ENCODE results near the gene SSMEM1.
"Not testable (repeated sequence)": the region's sequence is repeated elsewhere in the genome, so short reads cannot be mapped to it uniquely, and the experiment has no call there.

Gene SSMEM1

DNA sequence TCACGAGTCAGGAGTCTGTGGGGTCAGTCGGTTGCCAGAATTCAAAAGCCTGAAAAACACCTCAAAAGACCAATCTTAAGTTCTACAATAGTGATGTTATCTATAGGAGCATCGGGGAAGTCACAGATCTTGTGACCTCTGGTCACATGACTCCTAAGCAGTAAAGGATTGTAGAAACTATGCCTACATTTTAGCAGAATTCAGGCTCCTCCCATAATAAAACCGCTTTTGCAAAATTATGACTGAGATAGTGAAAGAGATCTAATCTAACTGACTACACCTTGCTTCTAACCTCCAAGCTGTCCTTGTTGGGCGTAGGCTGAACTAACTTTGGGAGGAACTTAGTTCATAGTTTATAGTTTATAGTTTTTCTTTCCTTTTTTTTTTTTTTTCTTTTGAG, 16.6 kb downstream of the SSMEM1 start:
- TF ChIP-seq, protein P1, sequence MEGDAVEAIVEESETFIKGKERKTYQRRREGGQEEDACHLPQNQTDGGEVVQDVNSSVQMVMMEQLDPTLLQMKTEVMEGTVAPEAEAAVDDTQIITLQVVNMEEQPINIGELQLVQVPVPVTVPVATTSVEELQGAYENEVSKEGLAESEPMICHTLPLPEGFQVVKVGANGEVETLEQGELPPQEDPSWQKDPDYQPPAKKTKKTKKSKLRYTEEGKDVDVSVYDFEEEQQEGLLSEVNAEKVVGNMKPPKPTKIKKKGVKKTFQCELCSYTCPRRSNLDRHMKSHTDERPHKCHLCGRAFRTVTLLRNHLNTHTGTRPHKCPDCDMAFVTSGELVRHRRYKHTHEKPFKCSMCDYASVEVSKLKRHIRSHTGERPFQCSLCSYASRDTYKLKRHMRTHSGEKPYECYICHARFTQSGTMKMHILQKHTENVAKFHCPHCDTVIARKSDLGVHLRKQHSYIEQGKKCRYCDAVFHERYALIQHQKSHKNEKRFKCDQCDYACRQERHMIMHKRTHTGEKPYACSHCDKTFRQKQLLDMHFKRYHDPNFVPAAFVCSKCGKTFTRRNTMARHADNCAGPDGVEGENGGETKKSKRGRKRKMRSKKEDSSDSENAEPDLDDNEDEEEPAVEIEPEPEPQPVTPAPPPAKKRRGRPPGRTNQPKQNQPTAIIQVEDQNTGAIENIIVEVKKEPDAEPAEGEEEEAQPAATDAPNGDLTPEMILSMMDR (IDR thresholded peaks at IDR 0.05; ENCODE audit: extremely low read depth, missing control alignments): no peak
- no peak for DNase-seq (ENCODE audit: low spot score)

DNA sequence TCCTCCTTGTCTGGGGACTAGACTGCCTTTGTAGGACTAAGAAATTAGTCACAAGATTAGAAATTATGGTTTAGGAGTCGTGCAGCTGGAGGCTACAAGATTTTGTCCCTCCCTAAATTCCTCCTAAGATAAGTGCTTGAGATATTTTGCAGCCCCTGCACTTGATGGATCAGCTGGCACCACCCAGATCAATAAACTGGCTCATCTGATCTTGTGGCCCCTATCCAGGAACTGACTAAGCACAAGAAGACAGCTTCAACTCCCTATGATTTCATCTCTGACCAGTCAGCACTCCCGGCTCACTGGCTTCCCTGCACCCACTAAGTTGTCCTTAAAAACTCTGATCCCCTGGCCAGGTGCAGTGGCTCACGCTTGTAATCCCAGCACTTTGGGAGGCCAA, 17.3 kb downstream of the SSMEM1 start:
- not testable (repeated sequence) for DNase-seq (ENCODE audit: low spot score)

DNA sequence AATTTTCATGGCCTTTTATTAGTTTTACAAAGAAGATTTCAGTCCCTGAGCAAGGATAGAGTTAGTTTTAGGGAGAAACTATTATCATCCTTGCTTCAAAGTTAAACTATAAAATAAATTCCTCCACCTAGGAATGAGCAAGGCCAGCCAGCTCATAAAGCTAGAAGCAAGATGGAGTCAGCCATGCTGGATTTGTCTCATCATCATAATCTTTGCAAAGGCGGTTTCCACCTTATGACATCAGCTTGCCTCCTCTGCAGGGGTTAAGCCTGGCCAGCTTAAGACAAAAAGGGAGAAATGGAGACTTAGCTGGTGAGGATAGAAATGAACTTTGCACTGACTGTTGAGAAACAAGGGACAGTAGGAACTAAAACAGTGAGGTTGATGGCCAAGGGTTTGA, 18.7 kb downstream of the SSMEM1 start:
- DNase-seq (ENCODE audit: low spot score): no peak
- TF ChIP-seq, protein P1 (IDR thresholded peaks at IDR 0.05; ENCODE audit: extremely low read depth, missing control alignments): no peak

DNA sequence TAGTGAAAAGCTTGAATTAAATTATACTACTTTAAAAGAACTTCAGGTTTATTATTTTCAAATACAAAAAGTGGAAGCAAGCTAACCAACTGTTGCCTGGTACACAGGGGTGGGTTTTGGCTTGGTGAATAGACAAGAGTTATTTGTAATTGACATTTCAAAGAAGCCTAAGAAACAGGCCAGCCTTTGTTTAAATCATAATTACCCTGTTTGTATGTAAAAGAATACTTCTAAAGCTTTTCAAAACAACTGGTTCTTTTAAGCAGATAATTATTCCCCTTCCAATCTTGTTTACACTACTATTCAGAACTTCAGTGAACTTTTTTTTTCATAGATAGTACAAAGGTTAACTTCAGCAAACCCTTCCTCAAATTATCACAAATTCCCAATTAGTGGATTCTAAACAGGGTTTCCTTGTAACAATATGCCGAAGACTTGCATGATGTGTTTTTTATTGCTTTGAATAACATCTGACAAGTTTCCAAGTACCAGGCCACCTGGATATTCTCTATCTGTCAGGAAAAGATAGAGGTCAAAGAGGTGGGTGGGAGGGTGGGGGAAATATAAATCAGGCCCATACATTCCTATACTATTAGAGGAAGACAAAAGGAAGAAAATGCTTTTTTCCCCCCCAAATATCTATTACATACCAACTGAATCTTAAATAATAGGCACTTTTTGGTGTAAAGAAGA, 20.4 kb downstream of the SSMEM1 start:
- TF ChIP-seq, protein P1 (IDR thresholded peaks at IDR 0.05; ENCODE audit: extremely low read depth, missing control alignments): no peak
- no peak for DNase-seq (ENCODE audit: low spot score)

DNA sequence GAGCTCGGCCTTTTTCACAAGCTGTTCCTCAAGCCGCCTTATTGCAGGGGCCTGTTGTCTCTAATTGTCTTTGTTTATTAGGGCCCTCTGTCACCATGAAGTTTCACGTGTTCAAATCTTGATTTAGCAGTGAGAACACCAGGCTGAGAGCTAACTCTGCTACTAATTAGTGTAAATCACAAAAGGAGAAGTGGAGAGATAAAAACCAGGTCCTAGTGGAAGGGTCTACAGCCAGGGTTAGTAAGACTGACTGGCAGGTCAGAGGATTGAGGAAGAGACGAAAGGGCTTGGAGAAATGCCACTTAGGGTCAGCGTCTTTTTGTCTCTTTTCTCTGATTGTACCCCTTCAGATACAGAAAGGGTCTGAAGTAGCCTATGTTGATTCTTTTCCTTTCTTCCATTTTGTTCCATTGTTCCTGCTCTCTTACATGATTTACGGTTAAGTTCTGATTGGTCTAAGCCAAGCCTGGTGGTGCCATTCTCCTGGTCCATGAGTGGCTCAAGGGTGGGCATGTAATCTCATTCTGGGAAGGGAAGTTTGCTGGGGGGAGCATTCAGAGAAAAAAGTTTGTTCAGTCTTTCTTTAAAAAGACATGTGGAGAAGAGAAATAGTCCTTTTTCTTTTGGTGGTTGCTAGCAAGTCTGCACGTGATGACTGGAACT, 21.3 kb downstream of the SSMEM1 start:
- no peak for DNase-seq (ENCODE audit: low spot score)
- TF ChIP-seq, protein P1 (IDR thresholded peaks at IDR 0.05; ENCODE audit: extremely low read depth, missing control alignments): no peak

DNA sequence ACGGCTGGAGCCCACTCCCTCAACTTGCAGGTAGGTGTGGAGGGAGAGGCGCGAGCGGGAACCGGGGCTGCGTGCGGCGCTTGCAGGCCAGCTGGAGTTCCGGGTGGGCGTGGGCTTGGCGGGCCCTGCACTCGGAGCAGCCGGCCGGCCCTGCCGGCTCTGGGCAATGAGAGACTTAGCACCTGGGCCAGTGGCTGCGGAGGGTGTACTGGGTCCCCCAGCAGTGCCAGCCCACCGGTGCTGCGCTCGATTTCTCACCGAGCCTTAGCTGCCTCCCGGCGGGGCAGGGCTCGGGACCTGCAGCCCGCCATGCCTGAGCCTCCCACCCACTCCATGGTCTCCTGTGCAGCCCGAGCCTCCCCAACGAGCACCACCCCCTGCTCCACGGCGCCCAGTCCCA, 22.3 kb downstream of the SSMEM1 start:
- not testable (repeated sequence) for DNase-seq (ENCODE audit: low spot score)

DNA sequence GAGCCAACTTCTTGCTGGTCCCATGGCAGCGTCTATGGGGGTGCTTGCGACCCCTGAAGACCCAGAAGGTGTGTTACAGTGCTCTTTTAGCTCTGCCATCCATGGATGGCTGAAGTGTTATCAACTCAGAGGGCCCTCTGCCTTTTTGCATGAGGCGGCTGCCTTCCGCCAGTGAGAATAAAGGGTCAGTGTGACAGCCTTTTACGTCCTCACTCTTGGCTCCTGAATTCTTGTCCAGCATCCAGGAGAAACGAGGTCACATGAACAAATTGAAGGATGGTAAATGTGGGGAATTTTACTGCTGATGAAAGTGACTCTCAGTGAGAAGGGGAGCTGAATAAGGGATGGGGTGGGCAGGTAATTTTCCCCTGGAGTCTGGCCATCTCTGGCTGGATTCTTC, 24.1 kb downstream of the SSMEM1 start:
- DNase-seq (ENCODE audit: low spot score): no peak
- TF ChIP-seq, protein P1 (IDR thresholded peaks at IDR 0.05; ENCODE audit: extremely low read depth, missing control alignments): no peak

DNA sequence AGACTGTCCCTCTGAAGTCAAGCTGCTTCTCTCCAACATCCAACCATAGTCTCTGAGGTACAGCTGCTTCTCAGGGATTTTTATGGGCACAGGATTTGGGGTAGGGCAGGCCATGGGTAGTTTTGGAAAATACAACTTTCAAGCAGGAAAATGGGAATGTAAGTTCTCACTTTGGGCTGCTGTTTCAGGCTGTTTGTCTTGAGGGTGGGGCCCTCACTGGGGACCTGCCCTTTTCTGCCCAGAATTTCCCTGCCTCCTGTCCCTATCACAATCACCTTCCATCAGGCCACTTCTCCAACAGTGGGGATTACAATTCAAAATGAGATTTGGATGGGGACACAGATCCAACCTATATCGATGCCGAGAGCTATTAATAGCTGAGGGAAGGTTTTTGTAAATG, 24.5 kb downstream of the SSMEM1 start:
- TF ChIP-seq, protein P1 (IDR thresholded peaks at IDR 0.05; ENCODE audit: extremely low read depth, missing control alignments): no peak

More for the DNA sequence above, 24.5 kb downstream of the SSMEM1 start:
- DNase-seq (ENCODE audit: low spot score): no peak

Data from GM20000 (cell line).